ENCODE data around the gene KLHDC3.
A peak's percentile ranks its signal among the peaks of the same experiment; 100 is the strongest.
"Not testable (repeated sequence)": the region's sequence is repeated elsewhere in the genome, so short reads cannot be mapped to it uniquely, and the experiment has no call there.

The KLHDC3 gene

DNA sequence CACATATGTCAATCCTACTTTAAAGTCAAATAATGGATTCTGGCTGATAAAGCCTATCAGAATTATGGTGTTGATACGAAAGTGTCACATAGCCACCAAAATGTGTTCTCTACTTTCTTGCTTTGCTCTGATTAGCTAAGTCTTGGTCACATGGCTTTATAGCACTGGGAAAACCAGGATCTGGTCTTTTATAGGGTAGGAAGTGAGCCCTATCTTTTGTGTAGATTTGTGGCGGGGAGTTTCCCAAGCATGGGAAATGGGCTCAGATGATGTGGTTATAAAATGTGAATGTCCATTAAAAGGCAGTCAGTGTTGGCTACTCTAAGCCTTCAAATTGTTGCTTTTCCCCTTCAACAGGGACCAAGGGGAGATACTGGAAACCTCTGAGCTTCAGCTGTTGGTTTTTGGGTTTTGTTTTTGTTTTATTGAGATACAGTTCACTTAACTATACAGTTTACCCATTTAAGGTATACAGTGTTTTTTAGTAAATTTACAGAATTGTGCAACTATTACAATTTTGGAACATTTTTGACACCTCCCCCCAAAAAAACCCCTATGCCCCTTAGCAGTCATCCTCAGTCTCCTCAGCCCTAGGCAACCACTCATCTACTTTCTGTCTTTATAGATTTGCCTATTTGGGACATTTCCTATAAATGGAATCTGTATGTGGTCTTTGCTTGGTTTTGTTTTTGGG lies 19.6 kb downstream of the KLHDC3 start:
- DNase-seq = peak; percentile 44

DNA sequence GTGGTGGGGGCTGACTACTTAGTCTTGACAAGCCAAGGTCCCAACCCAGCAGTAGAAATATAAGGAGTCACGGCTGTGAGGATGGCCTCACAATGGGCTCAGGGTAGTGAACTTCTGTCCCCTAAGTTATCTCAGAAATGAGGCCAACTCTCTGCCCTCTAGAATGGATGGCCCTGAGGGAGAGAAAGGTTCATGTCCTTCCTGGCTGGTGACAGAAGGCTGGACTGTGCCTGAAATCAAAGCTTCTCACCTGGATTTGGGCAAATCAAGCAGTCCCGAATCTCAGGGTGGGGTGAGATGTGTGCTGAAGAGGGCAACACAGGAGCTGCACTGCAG lies 20.1 kb downstream of the KLHDC3 start:
- DNase-seq = no peak

DNA sequence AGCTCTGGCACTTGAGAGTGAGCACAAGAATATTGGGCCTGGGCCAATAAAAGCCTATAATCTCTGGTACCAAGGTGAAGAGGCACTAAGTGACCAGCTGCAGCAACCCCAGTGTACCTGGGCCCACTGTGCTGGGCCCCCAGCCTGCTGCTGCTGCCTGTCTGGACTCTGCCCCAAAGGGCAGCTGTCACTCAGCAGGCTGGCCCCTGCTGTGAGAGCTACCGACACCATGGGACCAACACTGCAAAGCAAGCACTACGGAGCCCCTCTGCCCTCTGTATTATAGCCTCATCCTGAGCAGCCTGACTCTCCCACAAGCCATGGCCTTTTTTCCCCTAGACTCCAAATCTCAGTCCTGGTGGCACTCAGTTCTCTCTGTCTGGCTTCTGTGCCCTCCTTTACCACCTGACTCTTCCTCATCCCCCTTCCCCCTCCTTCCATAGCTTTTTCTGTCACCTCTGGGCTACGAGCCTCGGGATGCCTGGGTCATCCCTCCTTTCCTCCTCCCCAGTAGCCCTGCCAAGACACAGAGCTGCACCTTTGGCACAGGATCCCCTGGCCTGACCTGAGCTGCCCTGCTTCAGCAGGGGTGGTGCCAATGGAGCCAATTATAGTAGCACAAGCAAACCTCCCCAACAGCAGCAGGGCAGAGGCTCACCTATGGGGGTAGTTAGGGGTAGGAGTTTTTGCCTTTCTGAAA lies 21.6 kb downstream of the KLHDC3 start:
- no peak for DNase-seq

DNA sequence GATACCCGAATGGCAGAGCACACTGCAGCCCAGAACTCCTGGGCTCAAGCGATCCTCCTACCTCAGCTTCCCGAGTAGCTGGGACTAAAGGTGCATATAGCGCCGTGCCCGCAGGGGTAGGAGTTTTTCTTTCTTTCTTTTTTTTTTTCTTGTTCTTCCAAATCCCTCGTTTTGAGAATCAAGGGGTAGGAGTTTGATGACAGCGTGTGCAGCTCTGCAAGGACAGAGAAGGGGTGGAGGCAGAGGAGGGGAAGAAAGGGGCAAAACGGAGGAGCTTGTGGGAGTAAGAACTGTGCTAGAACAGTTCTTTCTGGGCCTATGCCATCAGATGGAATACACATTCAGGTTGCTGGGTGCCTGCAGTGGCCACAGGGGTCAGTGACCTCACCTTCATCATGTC lies 22.7 kb downstream of the KLHDC3 start:
- DNase-seq = no peak

DNA sequence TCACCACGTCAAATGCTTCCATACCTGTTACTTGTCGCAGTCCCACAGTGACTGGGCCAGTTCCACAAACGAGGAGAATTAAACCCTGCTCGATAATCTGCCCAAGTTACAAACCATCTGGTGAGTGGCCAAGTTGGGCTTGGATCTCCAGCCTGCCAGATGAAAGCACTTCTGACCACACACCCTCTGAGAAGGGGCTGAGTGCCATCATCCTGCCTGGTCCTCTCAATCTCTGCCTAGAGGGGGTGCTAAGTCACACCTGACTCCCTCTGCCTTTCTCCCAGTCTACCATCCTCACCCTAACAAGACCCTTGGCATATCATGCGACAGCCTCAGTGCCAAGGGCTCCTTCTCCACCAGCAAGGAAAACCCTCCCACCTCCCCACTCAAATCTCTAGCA lies 23.1 kb downstream of the KLHDC3 start:
- no peak for DNase-seq

DNA sequence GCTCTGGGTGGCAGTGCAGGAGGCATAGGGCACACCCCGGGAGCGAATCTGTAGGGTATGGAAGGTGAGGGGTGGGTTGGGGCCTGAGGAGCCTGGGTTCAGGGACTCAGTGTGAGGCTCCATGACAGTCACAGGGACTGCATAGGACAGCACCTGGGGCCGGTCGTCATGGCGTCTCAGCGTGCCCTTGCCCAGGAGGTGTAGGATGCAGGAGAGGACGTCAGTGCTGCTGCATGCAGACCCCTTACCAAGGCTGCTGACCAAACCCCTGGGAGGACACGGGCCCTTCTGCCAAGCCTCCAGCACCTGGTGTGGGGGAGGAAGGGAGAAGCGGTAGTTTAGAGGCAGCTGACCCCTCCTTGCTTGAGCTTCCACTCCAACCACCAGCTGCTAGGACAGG lies 23.7 kb downstream of the KLHDC3 start:
- DNase-seq = no peak

DNA sequence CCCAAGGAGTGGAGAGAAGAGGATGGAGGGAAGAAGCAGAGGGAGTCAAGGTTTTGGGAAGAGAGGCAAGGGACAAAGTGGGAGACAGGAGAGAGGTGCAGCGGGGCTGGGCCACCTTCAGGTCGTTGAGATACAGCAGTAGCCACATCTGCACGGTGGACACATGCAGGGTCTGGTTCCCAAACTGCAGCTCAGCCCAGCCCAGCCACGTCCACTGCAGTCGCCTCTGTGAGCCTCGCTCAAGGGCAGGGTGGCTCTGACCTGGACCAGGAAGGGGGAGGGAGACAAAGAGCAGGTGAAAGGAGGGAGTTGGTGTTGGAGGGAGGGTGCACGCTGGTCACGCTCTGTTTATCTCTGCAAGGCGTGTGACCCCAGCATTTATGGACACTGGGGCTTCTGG lies 24.7 kb downstream of the KLHDC3 start:
- DNase-seq = no peak

DNA sequence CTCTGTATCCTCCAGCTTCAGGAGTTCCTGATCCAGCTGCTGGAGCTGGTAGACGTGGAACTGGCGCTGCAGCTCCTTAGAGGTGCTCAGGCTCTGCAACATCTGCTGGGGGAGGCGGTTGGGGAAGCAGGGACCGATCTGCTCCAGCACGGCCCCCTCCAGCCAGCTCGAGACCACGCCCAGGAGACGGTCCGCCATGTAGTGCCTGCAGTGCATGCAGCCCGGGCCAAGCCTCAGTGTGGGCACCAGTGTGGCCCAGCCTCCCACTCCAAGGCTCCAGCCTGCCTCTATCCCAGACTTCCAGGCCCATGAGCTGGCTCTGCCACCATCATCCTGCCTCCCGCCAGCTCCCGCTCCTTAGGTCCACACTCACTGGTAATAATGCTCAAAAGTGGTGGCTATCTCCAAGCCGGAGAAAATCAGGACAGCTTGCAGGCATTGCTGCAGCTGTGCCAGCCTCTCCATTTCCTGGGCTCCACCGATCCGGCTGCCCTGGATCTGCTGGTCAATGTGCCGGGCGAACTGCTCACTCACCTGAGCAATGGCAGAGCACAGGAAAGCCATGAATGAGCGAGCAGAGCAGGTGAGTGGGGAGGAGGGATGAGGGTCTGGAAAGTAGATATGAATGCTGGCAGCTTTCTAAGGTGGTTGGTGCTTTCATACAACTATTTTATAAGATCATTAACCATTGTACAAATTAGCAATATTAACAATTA lies 26.7 kb downstream of the KLHDC3 start:
- no peak for DNase-seq

DNA sequence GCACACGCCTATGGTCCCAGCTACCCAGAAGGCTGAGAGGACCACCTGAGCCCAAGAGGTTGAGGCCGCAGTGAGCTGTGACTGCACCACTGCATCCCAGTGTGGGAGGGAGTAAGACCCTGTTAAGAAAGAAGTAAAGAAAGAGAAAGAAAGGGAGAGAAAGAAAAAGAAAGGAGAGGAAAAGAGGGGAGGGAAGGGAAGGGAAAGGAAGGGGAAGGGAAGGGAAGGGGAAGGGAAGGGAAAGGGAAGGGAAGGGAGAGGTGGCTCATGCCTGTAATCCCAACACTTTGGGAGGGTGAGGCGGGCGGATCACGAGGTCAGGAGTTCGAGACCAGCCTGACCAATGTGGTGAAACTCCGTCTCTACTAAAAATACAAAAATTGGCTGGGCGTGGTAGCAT lies 27.4 kb downstream of the KLHDC3 start:
- not testable (repeated sequence) for DNase-seq

DNA sequence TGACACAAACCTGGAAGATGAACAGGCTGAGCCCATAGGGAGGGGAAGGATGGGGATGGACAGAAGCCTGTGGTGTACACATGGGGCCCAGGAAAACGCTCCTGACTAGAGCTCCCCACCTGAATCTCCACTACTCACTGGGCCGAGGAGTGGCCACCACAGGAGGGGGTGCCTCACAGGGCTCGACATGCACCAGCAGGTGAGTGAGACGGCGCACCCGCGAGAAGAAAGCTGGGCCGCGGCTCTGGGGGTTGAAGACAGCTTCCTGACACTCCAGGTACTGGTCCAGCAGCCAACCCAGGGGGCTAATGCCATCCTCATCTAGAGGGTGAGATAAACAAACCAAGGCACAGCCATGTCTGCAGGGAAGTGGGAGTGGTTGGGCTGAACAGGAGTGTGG lies 29.3 kb downstream of the KLHDC3 start:
- DNase-seq = no peak

DNA sequence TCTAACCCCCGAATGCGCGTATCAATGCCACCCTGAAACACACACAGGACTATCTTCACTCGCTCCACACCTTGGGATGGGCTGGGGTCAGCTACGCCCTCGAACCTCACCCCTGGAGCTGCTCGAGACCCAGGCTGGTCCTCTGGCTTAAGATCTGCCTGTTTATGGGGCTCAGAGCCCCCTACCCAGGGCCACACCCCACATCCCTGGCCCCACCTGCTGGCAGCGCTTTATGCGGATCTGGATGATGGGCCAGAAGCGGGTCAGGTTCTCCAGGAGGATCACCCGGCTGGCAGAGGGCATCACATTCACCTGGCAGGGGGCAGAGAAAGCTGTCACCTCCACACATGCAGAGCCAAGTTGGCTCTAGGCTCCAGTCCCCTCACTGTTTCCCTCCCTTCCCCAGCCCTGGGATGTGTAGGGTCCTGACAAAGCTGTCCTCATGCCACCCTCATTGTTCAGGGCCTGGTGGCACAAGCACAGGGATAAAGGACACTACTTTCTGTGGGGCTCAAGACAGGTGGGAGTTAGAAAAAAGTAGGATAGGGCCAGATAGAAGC lies 31.4 kb downstream of the KLHDC3 start:
- DNase-seq = no peak

DNA sequence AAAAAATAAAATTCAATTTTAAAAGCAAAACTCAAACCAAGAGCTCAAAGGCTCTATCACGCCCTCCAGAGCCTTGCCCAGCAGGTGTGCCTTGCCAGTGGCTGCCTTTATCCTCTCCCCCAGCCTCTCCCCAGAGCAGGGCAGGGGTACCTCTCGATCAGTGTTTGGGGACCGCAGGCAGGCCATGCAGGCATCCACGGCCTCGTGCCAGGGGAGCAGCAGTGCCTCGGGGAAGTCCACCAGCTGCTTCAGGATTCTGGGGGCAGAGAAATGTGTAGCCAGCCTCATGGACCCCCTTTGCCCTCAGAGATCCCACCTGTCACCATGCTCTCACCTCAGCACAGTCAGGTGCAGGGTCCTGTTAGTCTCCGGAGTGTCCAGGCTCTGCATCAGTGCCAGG lies 33.9 kb downstream of the KLHDC3 start:
- no peak for DNase-seq

DNA sequence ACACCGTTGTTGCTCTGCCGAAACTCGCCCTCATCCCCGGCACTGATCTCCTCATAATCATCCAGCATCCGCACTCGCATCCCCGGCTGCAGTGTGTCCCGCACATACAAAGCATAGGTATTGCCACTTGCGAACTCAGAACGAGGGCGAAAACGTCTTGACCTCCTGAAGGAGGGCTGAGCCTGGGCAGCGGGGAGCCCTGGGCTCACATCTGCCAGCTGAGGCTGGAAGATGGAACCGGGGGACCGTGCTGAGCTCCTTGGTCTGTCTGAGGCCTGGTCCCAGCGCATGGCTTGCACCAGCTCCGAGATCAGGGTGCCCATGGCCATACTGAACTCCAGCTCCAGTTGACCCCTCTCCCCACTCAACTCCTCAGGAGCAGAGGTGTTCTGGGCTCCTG lies 36.9 kb downstream of the KLHDC3 start:
- no peak for DNase-seq

DNA sequence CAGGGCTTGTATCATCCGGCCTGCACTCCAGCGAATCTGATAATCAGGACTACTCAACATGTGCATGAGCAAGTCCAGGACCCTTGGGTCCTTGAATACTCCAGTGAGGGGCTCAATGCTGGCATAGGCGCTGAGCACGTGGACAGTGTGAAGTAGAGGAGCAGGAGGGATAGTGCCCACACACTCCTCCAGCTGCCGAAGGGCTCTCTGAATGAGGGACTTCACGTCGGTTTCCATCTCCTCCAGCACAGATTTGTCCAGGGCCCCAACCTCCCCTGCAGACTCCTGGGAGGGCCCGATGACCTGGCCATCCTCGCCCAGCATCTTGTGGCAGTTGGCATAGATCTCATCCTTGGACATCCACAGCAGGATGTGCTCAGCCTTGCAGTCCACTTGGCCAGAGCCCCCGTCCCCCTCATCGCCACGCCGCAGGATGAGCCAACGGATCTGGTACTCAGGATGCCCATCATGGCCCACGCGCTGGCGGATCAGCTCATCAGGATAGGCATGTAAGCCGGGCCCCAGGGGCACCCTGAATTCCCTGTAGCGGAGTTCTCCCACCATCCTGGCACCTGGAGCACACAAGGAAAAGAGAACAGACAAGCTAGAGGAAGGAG lies 38.3 kb downstream of the KLHDC3 start:
- DNase-seq = no peak

DNA sequence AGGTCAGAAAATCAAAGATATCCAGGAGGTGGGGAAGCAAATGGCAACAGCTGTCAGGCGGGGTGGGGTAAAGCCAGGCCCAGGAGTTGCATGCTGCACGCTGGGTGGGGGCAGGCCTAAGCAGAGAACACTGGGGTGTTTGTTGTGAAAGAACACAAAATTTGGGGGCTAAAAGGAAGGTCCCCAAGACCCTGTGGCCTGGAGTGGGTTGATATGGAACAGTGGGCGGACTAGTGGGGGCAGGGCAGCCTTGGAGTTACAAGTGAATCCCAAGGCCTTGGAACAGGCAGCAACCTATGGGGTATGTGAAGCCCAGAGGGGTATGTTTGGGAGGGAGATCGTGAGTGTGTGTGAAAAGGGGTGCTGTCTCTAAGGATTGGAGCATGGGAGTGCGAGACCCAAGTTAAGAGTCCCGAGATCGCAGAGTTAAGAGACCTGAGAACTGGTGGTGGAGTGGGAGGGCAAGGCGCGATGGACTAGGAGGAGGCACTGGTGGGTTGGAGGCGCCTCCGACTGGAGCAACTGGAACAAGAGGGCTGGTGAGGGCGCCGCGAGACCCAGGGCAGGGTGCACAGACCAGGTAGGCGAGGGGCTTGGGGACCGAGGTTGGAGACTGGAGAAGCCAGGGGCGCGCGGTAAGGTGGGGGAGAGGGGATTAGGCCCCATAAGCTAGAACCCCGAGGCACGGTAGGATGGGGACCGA lies 38.9 kb downstream of the KLHDC3 start:
- no peak for DNase-seq

DNA sequence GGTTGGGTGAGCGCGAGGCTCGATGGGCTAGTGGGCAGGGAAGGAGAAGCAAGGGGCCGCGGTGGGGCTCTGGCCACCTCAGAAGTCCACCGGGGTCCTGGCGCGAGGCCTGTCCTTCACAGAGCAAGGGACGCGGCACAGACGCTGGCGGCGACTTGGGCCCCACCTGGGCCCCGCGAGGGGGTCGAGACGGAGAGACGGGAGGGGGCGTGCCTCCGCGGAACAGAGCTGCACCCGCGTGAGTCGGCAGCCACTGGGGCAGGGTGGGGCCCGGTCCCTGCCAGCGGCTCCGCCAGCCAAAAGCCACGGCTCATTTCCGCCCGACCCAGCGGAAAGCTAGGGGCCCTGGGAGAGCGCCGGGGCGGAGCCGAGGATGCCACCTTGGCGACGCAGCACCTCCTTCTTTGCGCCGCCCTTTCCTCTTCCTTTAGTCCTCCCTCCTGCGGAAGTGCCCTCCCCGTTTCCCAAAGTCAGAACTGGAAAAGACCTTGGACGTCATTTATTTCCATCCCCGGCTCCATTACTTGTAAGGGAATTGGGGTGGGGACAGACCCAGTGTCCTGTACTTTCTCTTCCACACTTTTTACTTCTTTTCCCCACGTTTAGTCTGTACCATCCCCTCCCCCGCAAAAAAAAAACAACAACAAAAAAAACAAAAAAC lies 39.6 kb downstream of the KLHDC3 start, which contains the start of gene CUL7:
Gene CUL7 (minus strand): TSS at position 307 of the 661 bp plus-strand sequence. CDS start 1,063 bp downstream, outside the sequence.
- peak; percentile 95 for DNase-seq

DNA sequence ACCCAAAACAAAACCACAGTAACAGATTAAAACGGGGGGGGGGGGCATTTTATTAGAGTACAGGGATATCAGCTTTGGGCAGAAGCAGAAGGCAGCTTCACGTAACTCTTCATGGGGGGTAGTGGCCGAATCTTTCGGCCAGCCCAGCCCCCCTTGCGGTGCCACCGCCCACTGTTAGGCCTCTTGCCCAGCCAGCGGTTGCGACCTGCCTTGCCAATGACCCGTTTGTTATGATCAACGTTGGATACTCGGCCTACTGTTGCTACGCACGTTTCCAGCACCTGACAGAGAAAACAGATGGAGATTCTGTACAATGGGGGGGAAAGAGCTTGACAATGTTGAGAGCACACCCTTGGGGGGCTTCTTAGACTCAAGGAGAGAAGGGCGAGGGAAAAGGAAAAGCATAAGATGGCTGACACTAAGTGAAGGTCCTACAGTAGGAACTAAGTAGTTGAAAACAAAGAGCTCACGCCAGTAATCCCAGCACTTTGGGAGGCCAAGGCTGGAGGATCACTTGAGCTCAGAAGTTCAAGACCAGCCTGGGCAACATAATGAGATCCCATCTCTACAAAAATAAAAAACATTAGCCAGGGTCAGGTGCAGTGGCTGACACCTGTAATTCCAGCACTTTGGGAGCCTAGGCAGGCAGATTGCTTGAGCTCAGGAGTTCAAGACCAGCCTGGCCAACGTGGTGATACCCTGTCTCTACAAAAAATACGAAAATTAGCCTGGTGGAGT lies 40.3 kb downstream of the KLHDC3 start:
- DNase-seq = no peak

DNA sequence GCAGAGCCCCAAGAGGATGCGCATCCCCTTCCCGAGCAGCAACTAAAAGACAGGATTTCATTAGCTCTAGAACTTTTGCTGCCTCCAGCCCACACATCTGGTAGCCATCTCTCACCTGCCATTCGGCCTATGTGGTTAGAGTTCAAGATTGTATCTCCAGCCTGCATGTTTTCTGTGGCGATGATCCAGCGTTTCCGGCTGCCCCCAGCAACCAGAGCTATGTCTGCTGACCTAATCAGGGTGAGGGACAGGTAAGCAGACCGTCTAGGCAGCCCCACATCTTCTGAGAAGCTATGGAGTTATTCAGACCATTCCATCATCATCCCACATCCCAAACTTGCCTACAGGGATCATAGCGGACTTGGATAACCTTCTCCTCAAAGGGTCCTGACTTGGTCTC lies 41.9 kb downstream of the KLHDC3 start:
- DNase-seq = no peak

DNA sequence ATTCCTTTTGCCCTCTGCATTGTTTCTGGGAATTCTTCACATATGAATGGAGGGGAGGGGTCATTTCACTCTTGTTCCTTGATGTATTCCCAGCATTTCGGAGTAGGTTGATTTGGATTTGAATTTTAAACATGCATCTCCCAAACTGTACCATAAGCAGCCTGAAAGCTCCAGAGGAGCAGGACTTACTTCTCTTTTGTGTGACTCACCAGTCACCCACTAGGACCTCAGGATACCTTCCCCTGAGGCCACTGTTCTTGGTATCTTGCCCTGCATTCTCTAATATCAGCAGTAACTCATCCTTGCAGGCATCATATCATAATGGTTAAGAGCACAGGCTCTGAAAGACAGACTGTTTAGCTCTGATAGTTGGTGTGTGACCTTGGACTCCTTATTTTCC lies 44.5 kb downstream of the KLHDC3 start:
- DNase-seq = no peak

DNA sequence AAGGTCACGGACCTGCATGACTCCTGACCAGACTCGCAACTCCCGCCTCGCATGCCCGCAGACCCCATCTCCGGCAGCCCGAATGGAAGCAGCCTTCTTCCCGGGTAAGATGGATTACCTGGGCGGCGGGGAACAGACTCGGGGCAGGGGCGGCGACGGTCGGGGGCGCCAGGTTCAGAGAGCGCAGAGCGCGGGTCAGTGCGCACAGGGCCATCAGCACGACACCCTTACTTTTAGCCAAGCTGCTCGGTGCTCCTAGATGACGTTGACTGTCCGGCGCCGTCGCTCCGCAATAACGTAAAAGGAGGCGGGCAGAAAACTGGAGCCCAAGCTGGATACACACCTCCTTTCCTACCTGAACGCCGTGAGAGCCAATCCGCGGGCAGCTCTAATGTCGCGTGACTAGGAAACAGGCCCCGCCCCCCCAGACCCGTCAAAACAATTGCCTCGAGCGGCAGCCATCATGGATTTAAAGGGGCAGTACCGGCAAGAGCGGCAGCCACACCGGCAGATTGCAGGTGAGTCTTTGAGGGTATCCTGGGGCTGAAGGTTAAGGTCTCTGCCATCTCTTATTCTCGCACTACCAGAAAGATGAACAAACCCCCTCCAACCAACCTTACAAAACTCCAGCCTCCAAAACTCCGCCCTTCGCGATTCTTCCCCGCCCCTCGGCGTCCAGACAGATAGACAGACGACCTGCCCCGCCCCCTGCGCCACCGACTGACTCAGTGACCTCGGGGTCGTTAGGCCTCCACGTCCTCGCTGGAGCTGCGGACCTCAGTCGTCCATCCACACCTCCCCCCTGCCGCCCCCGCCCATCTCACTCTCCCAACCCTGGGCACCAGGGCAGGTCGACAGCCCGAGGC lies 45.4 kb downstream of the KLHDC3 start, which contains the start of the genes KLC4 and MRPL2:
Gene KLC4 (plus strand): TSS at position 464 of the 866 bp plus-strand sequence. CDS start 1,705 bp downstream, outside the sequence.
Gene MRPL2 (minus strand): TSS at position 267 of the 866 bp plus-strand sequence. CDS start 53 bp downstream, at position 214.
- peak; percentile 99 for DNase-seq

Measured in suppressor macrophage treated with lipopolysaccharide for 4 hours (primary cell).